Activated gamma-delta T cell treated with Interleukin-2 at 50 U/mL for 16 hours (primary cell): Measurements from ENCODE around the gene CD180.
A peak's percentile ranks its signal among the peaks of the same experiment; 100 is the strongest.
"Not testable (repeated sequence)": the region's sequence is repeated elsewhere in the genome, so short reads cannot be mapped to it uniquely, and the experiment has no call there.

ENCODE experiments used
- DNase-seq: peaks from one replicate; pipeline ENCODE4 v3.0.0-alpha.2; 2020

CD180 gene

GRCh38 chr5:67187006-67187715 lies 9.4 kb downstream of the CD180 start:
- DNase-seq, result no peak

- no peak for DNase-seq
These were observed 12.7 kb downstream of the CD180 start for GRCh38 chr5:67183859-67184258.

GRCh38 chr5:67182301-67182790 lies 14.3 kb downstream of the CD180 start:
- no peak for DNase-seq

- DNase-seq, result no peak
These were observed 14.9 kb downstream of the CD180 start for GRCh38 chr5:67181648-67182221.

- DNase-seq, result no peak
These were observed 16.8 kb downstream of the CD180 start for GRCh38 chr5:67179697-67180361.

GRCh38 chr5:67178966-67179365 lies 17.6 kb downstream of the CD180 start:
- no peak for DNase-seq

- DNase-seq, result no peak
These were observed 18.5 kb downstream of the CD180 start for GRCh38 chr5:67178085-67178484.

- no peak for DNase-seq
These were observed 19.7 kb downstream of the CD180 start for GRCh38 chr5:67176936-67177335.

GRCh38 chr5:67173959-67174358 lies 22.6 kb downstream of the CD180 start:
- no peak for DNase-seq

- DNase-seq, result not testable (repeated sequence)
These were observed 23.2 kb downstream of the CD180 start for GRCh38 chr5:67173351-67173750.

- no peak for DNase-seq
These were observed 25.8 kb downstream of the CD180 start for GRCh38 chr5:67170767-67171166.

GRCh38 chr5:67168069-67168468 lies 28.5 kb downstream of the CD180 start:
- no peak for DNase-seq

- peak; percentile 68 for DNase-seq
These were observed 29.9 kb downstream of the CD180 start for GRCh38 chr5:67166460-67167285.

- DNase-seq, result peak; percentile 78
These were observed 30.8 kb downstream of the CD180 start for GRCh38 chr5:67165526-67166459.

GRCh38 chr5:67164856-67165525 lies 31.6 kb downstream of the CD180 start:
- no peak for DNase-seq

- no peak for DNase-seq
These were observed 32.6 kb downstream of the CD180 start for GRCh38 chr5:67163863-67164595.

GRCh38 chr5:67163231-67163756 lies 33.3 kb downstream of the CD180 start:
- no peak for DNase-seq

GRCh38 chr5:67161767-67162166 lies 34.8 kb downstream of the CD180 start:
- no peak for DNase-seq

GRCh38 chr5:67160985-67161384 lies 35.6 kb downstream of the CD180 start:
- peak; percentile 33 for DNase-seq

GRCh38 chr5:67160272-67160671 lies 36.3 kb downstream of the CD180 start:
- no peak for DNase-seq
